ENCODE data around the gene SCLT1. TPM values are rescaled to one million over a fixed set of nuclear protein-coding genes. Genes with fewer than 3 reads are reported as not detected.

The SCLT1 gene
- total RNA-seq (2021) (12.3 to 14.3 TPM (median 14.2 TPM) in 3 replicates), Bru-seq, nascent RNA (percentile 71 among the genes with signal in this experiment)
- long read RNA-seq, experiment 1, transcript SCLT1-208 (6 exons, 2,096 nt) = minor isoform, 5 of 59 reads
- long read RNA-seq, experiment 1, transcript SCLT1-201 (21 exons, 3,055 nt) = major isoform, 29 of 59 reads
- long read RNA-seq, experiment 1, partial matches to known transcripts = 5 of 59 reads
- long read RNA-seq, experiment 1, other reads (novel, unspliced or antisense) = 15 of 59 reads
- long read RNA-seq, experiment 2, partial matches to known transcripts = 2 of 19 reads
- long read RNA-seq, experiment 2, other reads (novel, unspliced or antisense) = 9 of 19 reads
- long read RNA-seq, experiment 3, partial matches to known transcripts = 4 of 18 reads
- long read RNA-seq, experiment 3, other reads (novel, unspliced or antisense) = 6 of 18 reads

GRCh38 chr4:129093191-129093920 is at the start of gene SCLT1:
SCLT1 (minus strand) TSS chr4:129093539; CDS start chr4:129093103, 436 bp downstream.
- Mint-ChIP-seq H3K9me3 (no peaks in the 10 kb centered on the region), H3K27ac (peak within 1 kb of the TSS; percentile 94), H3K4me3 (no peak within 1 kb of the TSS), H3K36me3 (no peaks in the 10 kb centered on the region), H3K27me3 (ENCODE audit: low read depth) (no peaks in the 10 kb centered on the region), H3K4me1 (peaks cover 20% of the 10 kb centered on the region)
- ATAC-seq (peak; percentile 97), DNase-seq (ENCODE audit: low spot score) (peak; percentile 98)
- POLR2A ChIA-PET = interaction anchor here (0.5 to 0.8 kb wide), 2 partner anchors 140 to 937 kb away, joined by 3 to 6 read pairs; no protein-coding TSS in a partner anchor
- CTCF ChIA-PET = interaction anchor here (0.9 to 1.8 kb wide), 2 partner anchors 52 to 639 kb away, joined by 4 read pairs; no protein-coding TSS in a partner anchor
- 0 out of 2 replicates have a peak, but pooled peaks have one; percentile 73 for TF ChIP-seq ZNF219 (CRISPR knock-in tag; IDR thresholded peaks at IDR 0.05; ENCODE audit: borderline replicate concordance)
- TF ChIP-seq KAT7 (CRISPR knock-in tag; IDR thresholded peaks at IDR 0.05; ENCODE audit: borderline replicate concordance) = no peak
- 0 out of 2 replicates have a peak, but pooled peaks have one; percentile 26 for TF ChIP-seq TEAD4 (CRISPR knock-in tag; IDR thresholded peaks at IDR 0.05)
- TF ChIP-seq AFF4 (CRISPR knock-in tag; IDR thresholded peaks at IDR 0.05; ENCODE audit: borderline replicate concordance) = 0 out of 2 replicates have a peak, but pooled peaks have one; percentile 68
- peak; percentile 86 for TF ChIP-seq FOXK1 (CRISPR knock-in tag; IDR thresholded peaks at IDR 0.05)
- TF ChIP-seq ZNF423 (CRISPR knock-in tag; IDR thresholded peaks at IDR 0.05) = no peak
- no peak for TF ChIP-seq MLX (CRISPR knock-in tag; IDR thresholded peaks at IDR 0.05)
- peak; percentile 95 for TF ChIP-seq GABPB1 (CRISPR knock-in tag; IDR thresholded peaks at IDR 0.05)
- TF ChIP-seq SP1 (CRISPR knock-in tag; conservative IDR thresholded peaks at IDR 0.05) = peak; percentile 84
- no peak for TF ChIP-seq ELF4 (CRISPR knock-in tag; IDR thresholded peaks at IDR 0.05; ENCODE audit: low read depth)
- peak; percentile 96 for TF ChIP-seq MYBL2 (CRISPR knock-in tag; IDR thresholded peaks at IDR 0.05)
- TF ChIP-seq NR2C2 (CRISPR knock-in tag; IDR thresholded peaks at IDR 0.05) = no peak
- peak; percentile 60; the same call in 1 of the 2 replicates for TF ChIP-seq E2F1 (CRISPR knock-in tag; IDR thresholded peaks at IDR 0.05)
- TF ChIP-seq SMAD3 (CRISPR knock-in tag; IDR thresholded peaks at IDR 0.05; ENCODE audit: borderline replicate concordance) = peak; percentile 19; the same call in 1 of the 2 replicates
- no peak for TF ChIP-seq NR1H2 (CRISPR knock-in tag; IDR thresholded peaks at IDR 0.05)
- TF ChIP-seq FOXP4 (CRISPR knock-in tag; IDR thresholded peaks at IDR 0.05) = peak; percentile 85
- 0 out of 2 replicates have a peak, but pooled peaks have one; percentile 32 for TF ChIP-seq JUN (CRISPR knock-in tag; IDR thresholded peaks at IDR 0.05)
- TF ChIP-seq NFE2L1 (CRISPR knock-in tag; IDR thresholded peaks at IDR 0.05) = no peak
- TF ChIP-seq SOX15 (CRISPR knock-in tag; IDR thresholded peaks at IDR 0.05) = no peak
- no peak for TF ChIP-seq ZNF671 (CRISPR knock-in tag; IDR thresholded peaks at IDR 0.05)
- 0 out of 2 replicates have a peak, but pooled peaks have one; percentile 55 for TF ChIP-seq CBFB (CRISPR knock-in tag; IDR thresholded peaks at IDR 0.05; ENCODE audit: low read depth)
- no peak for TF ChIP-seq STAT6 (CRISPR knock-in tag; conservative IDR thresholded peaks at IDR 0.05; ENCODE audit: low read depth)
- TF ChIP-seq ZNF263 (CRISPR knock-in tag; IDR thresholded peaks at IDR 0.05; ENCODE audit: low read depth) = no peak
- TF ChIP-seq TCF7 (CRISPR knock-in tag; IDR thresholded peaks at IDR 0.05; ENCODE audit: low read depth) = no peak
- TF ChIP-seq TEAD1 (CRISPR knock-in tag; IDR thresholded peaks at IDR 0.05) = peak; percentile 93

Data from WTC11 (cell line).